ENCODE results near the gene SORBS2.

The SORBS2 gene

DNA sequence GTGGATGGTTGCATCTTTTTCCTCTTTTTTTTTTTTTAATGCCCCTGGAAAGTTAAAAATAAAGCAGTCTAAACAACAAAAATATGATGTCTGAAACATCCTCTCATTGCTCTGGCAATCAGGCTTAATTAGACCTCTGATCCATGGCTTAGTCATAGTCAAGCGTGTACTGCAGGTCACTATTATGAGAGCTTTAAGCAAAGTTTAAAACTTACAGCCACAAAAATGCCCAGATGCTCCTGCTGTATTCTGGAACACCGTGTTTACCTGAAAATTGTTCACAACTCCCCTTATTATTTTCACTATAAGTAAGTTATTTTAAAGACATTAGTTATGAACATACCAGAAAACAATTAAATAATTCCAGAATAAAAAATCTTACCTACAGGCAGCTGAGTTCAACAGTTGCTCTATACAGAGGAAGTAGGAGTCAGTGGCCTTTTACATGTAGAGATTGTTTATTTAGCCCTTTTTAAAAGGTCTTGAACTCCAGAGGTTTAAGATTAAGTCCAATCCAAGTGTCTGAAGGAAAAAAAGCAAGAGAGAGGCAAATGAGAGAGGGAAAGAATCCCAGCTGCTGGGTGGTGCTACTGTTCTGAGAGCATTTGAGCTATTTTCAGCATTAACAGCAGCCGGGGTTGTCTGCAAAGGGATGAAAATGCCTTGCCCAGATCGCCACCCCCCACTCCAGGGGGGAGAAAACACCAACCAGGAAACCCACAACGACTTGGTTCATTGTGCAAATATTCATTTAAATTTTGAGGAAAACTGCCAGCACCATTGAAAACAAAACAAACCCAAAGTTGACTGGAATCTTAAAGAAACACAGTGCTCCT lies 36.9 kb downstream of the SORBS2 start:
- Histone ChIP-seq H3K27me3 (replicated peaks) (no peaks in the 10 kb centered on the region), H3K4me3 (ENCODE audit: low read depth, low read length) (peak overlapping the region; percentile 52), H3K27ac (peak overlapping the region; percentile 97), H3K36me3 (replicated peaks) (no peaks in the 10 kb centered on the region)
- in situ Hi-C loops (cut with HindIII; ENCODE audit: low pct_ligation_motif_present, low sequenced_read_pairs): no loop called here
- TF ChIP-seq, protein P1, sequence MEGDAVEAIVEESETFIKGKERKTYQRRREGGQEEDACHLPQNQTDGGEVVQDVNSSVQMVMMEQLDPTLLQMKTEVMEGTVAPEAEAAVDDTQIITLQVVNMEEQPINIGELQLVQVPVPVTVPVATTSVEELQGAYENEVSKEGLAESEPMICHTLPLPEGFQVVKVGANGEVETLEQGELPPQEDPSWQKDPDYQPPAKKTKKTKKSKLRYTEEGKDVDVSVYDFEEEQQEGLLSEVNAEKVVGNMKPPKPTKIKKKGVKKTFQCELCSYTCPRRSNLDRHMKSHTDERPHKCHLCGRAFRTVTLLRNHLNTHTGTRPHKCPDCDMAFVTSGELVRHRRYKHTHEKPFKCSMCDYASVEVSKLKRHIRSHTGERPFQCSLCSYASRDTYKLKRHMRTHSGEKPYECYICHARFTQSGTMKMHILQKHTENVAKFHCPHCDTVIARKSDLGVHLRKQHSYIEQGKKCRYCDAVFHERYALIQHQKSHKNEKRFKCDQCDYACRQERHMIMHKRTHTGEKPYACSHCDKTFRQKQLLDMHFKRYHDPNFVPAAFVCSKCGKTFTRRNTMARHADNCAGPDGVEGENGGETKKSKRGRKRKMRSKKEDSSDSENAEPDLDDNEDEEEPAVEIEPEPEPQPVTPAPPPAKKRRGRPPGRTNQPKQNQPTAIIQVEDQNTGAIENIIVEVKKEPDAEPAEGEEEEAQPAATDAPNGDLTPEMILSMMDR (IDR thresholded peaks at IDR 0.05; ENCODE audit: low read depth, low read length, missing control alignments): peak; percentile 24
- DNase-seq: peak; percentile 94

DNA sequence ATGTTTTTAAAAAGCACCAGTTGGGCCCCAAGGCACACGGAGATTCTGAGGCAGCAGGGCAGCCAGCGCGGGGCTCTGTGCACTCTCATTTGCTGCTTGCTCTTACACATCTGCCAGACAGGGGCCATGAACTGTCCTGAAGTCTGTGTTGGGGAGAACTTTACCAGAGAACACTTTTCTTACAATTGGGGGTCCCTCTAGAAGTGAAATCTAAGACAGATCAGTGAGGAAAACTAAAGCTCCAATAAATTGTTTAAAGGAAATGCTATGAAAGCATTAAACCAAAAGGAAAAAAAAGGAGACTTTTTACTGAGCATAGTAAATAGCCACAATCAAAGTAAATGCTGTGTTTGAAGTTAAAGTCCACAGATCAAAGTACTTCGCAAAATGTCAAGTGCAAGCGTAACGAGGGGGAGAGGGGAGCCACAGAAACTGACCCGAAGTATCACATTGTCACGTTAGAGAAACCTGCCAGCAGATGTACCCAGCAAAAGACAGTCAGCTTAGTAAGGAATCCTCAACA lies 37.8 kb downstream of the SORBS2 start:
- H3K27me3 ChIP-seq (replicated peaks): no peaks in the 10 kb centered on the region
- no peak for DNase-seq
- TF ChIP-seq, protein P1 (IDR thresholded peaks at IDR 0.05; ENCODE audit: low read depth, low read length, missing control alignments): no peak
- peak overlapping the region; percentile 52 for H3K4me3 ChIP-seq (ENCODE audit: low read depth, low read length)
- in situ Hi-C loops (cut with HindIII; ENCODE audit: low pct_ligation_motif_present, low sequenced_read_pairs): no loop called here
- H3K36me3 ChIP-seq (replicated peaks): no peaks in the 10 kb centered on the region
- H3K27ac ChIP-seq: peak overlapping the region; percentile 97

DNA sequence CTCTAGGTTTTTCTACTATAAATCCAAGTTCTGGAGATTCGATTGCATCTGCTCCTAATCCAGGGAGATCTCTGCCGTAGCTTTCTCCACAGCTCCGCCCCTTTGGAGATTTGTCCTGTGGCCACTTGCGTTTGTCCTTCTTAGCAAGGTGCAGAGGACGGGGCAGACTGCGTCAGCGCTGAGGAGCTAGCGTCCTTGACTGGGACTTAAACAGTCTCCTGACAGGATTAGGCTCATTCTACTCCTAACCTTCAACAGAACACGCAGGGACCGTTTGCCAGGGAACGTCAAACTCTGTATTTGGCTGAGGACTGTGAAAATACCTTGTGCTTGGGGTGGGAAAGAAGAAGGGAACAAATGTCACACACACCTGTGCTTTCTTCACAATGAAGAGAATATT lies 38.6 kb downstream of the SORBS2 start:
- H3K27me3 ChIP-seq (replicated peaks): no peaks in the 10 kb centered on the region
- H3K4me3 ChIP-seq (ENCODE audit: low read depth, low read length): peak overlapping the region; percentile 52
- H3K27ac ChIP-seq: peak overlapping the region; percentile 97
- in situ Hi-C loops (cut with HindIII; ENCODE audit: low pct_ligation_motif_present, low sequenced_read_pairs): no loop called here
- H3K36me3 ChIP-seq (replicated peaks): no peaks in the 10 kb centered on the region
- TF ChIP-seq, protein P1 (IDR thresholded peaks at IDR 0.05; ENCODE audit: low read depth, low read length, missing control alignments): no peak
- no peak for DNase-seq

DNA sequence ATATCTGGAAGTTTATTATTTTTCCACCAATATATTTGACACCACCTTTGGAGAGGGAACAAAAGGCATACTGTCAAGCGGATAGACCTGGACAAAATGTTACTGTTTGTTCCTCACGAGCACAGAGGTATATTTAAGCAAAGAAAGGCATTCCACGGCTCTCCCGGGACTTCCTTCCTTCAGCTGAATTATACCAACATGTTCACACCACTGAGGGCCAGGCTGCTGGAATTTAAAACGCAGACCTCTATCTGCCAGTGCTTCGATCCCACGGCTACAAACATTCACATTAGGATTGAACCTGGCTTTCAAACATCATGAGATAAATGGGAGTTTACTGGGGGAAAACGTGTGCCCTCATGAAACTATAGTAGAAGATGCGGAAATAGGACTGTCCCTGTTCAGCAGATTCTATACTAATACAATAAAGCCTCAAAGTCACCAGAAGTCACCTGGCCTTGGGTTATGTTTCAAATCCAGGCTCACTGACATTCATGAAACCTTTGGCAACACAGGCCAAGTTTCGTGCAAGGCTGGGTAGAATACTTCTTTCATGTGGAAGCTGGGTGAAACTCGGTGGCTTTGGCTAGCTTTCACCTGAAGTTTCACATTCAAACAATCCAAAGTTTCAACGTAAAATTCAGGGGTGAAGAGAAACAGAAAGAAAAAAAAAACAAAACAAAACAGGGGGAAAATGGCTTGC lies 39.5 kb downstream of the SORBS2 start:
- in situ Hi-C loops (cut with HindIII; ENCODE audit: low pct_ligation_motif_present, low sequenced_read_pairs): no loop called here
- DNase-seq: no peak
- peak overlapping the region; percentile 20 for H3K4me3 ChIP-seq (ENCODE audit: low read depth, low read length)
- TF ChIP-seq, protein P1 (IDR thresholded peaks at IDR 0.05; ENCODE audit: low read depth, low read length, missing control alignments): no peak
- peak overlapping the region; percentile 97 for H3K27ac ChIP-seq
- H3K27me3 ChIP-seq (replicated peaks): no peaks in the 10 kb centered on the region
- H3K36me3 ChIP-seq (replicated peaks): no peaks in the 10 kb centered on the region

DNA sequence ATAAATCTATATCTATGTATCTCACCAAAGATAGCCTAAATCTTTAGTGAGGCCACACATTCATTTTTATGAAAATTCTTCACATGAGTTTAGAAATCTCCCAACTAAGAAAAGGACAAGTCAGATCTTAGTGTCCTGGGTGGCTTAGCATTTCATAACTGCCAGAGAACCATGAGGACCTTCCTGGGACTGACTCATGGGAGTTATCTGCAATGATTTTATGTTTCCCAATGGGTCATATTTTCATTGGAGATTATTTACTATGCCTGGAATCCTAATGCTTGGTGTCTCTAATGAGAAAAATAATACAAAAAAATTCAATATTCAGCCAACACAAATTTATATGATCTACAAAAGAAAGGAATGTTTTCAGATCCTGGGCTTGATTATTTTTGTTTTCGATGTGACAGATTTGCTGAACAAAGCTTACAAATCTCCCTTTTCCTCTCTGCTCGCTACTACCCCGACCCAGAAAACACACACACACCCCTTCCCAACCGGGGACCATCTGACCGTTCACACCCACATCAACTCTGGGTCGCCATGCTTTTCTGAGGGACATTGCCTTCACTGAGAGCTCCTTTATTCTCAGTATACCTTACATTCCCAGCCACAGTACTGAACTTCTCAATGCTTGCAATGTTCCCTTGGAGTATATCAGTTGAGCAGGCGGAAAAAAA lies 40.1 kb downstream of the SORBS2 start:
- Histone ChIP-seq H3K27me3 (replicated peaks) (no peaks in the 10 kb centered on the region), H3K36me3 (replicated peaks) (peaks cover 2% of the 10 kb centered on the region), H3K4me3 (ENCODE audit: low read depth, low read length) (peak overlapping the region; percentile 20), H3K27ac (peak overlapping the region; percentile 97)
- DNase-seq: no peak
- TF ChIP-seq, protein P1 (IDR thresholded peaks at IDR 0.05; ENCODE audit: low read depth, low read length, missing control alignments): no peak
- in situ Hi-C loops (cut with HindIII; ENCODE audit: low pct_ligation_motif_present, low sequenced_read_pairs): no loop called here

Data from brain microvascular endothelial cell (primary cell).